H9 (cell line): Measurements from ENCODE around the gene NAA10. TPM values are rescaled to one million over a fixed set of nuclear protein-coding genes. Genes with fewer than 3 reads are reported as not detected.

Experiments used
- DNase-seq: peaks from one replicate; pipeline ENCODE4 v3.0.0-alpha.2; 2017
- H2AFZ ChIP-seq: one replicate; pipeline ENCODE4 v1.6.1; 2013; ENCODE audit warnings: mild to moderate bottlenecking, low read length, control low read depth, moderate library complexity
- H2AK5ac ChIP-seq: 2 replicates; pipeline ENCODE4 v1.6.1; 2013; ENCODE audit warnings: low read length, control low read depth, mixed read lengths; ENCODE audit not compliant: insufficient read length
- H2BK120ac ChIP-seq: one replicate; pipeline ENCODE4 v1.6.1; 2013; ENCODE audit warnings: low read depth, mild to moderate bottlenecking, low read length, control low read depth, inconsistent platforms; ENCODE audit not compliant: poor library complexity, severe bottlenecking
- H2BK12ac ChIP-seq: 2 replicates; pipeline ENCODE4 v1.6.1; 2013; ENCODE audit warnings: low read length, control low read depth, mixed read lengths, low read depth; ENCODE audit not compliant: insufficient read length
- H2BK15ac ChIP-seq: 2 replicates; pipeline ENCODE4 v1.6.1; 2013; ENCODE audit warnings: low read depth, low read length, control low read depth
- H2BK20ac ChIP-seq: one replicate; pipeline ENCODE4 v1.6.1; 2013; ENCODE audit warnings: low read depth, mild to moderate bottlenecking, low read length, control low read depth, inconsistent platforms; ENCODE audit not compliant: poor library complexity, severe bottlenecking
- H2BK5ac ChIP-seq: 2 replicates; pipeline ENCODE4 v1.6.1; 2013; ENCODE audit warnings: low read length, control low read depth, mixed read lengths; ENCODE audit not compliant: insufficient read length
- H3K14ac ChIP-seq: 2 replicates; pipeline ENCODE4 v1.6.1; 2013; ENCODE audit warnings: low read length, control low read depth; ENCODE audit not compliant: insufficient read depth
- H3K18ac ChIP-seq: 2 replicates; pipeline ENCODE4 v1.6.1; 2013; ENCODE audit warnings: low read depth, mild to moderate bottlenecking, mixed read lengths, low read length, control low read depth; ENCODE audit not compliant: insufficient read length
- H3K23ac ChIP-seq: 2 replicates; pipeline ENCODE4 v1.6.1; 2013; ENCODE audit warnings: low read length, control low read depth, mixed read lengths, low read depth; ENCODE audit not compliant: insufficient read length
- H3K23me2 ChIP-seq: 2 replicates; pipeline ENCODE4 v1.6.1; 2013; ENCODE audit warnings: low read depth, mild to moderate bottlenecking, mixed read lengths, low read length, control low read depth; ENCODE audit not compliant: insufficient read length, poor library complexity, severe bottlenecking
- H3K27ac ChIP-seq: 2 replicates; pipeline ENCODE4 v1.5.1; 2013; ENCODE audit warnings: low read length, control low read depth, mixed read lengths, low read depth; ENCODE audit not compliant: insufficient read length
- H3K27me3 ChIP-seq: 2 replicates; pipeline ENCODE4 v1.6.1; 2013; ENCODE audit warnings: low read length, control low read depth, inconsistent platforms; ENCODE audit not compliant: insufficient read depth
- H3K4ac ChIP-seq: 2 replicates; pipeline ENCODE4 v1.6.1; 2013; ENCODE audit warnings: low read depth, mild to moderate bottlenecking, control low read depth, inconsistent platforms, low read length, moderate library complexity
- H3K4me1 ChIP-seq: 2 replicates; pipeline ENCODE4 v1.6.1; 2013; ENCODE audit warnings: low read length, control low read depth, inconsistent platforms; ENCODE audit not compliant: insufficient read depth
- H3K4me2 ChIP-seq: 2 replicates; pipeline ENCODE4 v1.6.1; 2013; ENCODE audit warnings: low read length, control low read depth, mixed read lengths; ENCODE audit not compliant: insufficient read length, insufficient read depth
- H3K56ac ChIP-seq: 2 replicates; pipeline ENCODE4 v1.6.1; 2013; ENCODE audit warnings: low read depth, mild to moderate bottlenecking, mixed read lengths, low read length, control low read depth; ENCODE audit not compliant: insufficient read length
- H3K79me1 ChIP-seq: 2 replicates; pipeline ENCODE4 v1.6.1; 2013; ENCODE audit warnings: low read depth, mild to moderate bottlenecking, moderate library complexity, low read length, control low read depth, inconsistent platforms; ENCODE audit not compliant: insufficient read depth, poor library complexity, severe bottlenecking
- H3K79me2 ChIP-seq: 2 replicates; pipeline ENCODE4 v1.6.1; 2013; ENCODE audit warnings: low read length, control low read depth, inconsistent platforms; ENCODE audit not compliant: insufficient read depth
- H3K9ac ChIP-seq: 2 replicates; pipeline ENCODE4 v1.6.1; 2013; ENCODE audit warnings: low read length, control low read depth, mixed read lengths; ENCODE audit not compliant: insufficient read length; ENCODE audit errors: extremely low read depth
- H3K9me3 ChIP-seq: one replicate; pipeline ENCODE4 v1.6.1; 2013; ENCODE audit warnings: low read depth, low read length, inconsistent platforms; ENCODE audit not compliant: control insufficient read depth
- H3T11ph ChIP-seq: one replicate; pipeline ENCODE4 v1.6.1; 2013; ENCODE audit warnings: mild to moderate bottlenecking, low read length, control low read depth, inconsistent platforms
- H4K20me1 ChIP-seq: one replicate; pipeline ENCODE4 v1.6.1; 2013; ENCODE audit not compliant: control insufficient read depth, insufficient read length, insufficient read depth
- H4K5ac ChIP-seq: 2 replicates; pipeline ENCODE4 v1.6.1; 2013; ENCODE audit warnings: low read depth, mild to moderate bottlenecking, mixed read lengths, low read length, control low read depth; ENCODE audit not compliant: insufficient read length
- H4K8ac ChIP-seq: replicated peaks from 2 replicates; pipeline ENCODE4 v1.6.1; 2013; ENCODE audit warnings: low read length, control low read depth, mixed read lengths, low read depth; ENCODE audit not compliant: insufficient read length
- H4K91ac ChIP-seq: 2 replicates; pipeline ENCODE4 v1.6.1; 2013; ENCODE audit warnings: low read depth, mild to moderate bottlenecking, moderate library complexity, mixed read lengths, low read length, control low read depth; ENCODE audit not compliant: insufficient read length
- H3K27ac Mint-ChIP-seq, 3 experiments: 2 replicates in 2 of 3; 3 replicates in 1 of 3; pipeline ENCODE4 v1.8.0; 2020 to 2021; ENCODE audit warnings: mixed read lengths in 3 of 3, mild to moderate bottlenecking in 1 of 3, moderate library complexity in 1 of 3
- H3K27me3 Mint-ChIP-seq: 2 replicates; pipeline ENCODE4 v1.8.0; 2021; ENCODE audit warnings: low read depth, mild to moderate bottlenecking, moderate library complexity, mixed read lengths
- H3K36me3 Mint-ChIP-seq, 3 experiments: 2 replicates in 2 of 3; 3 replicates in 1 of 3; pipeline ENCODE4 v1.8.0; 2020 to 2021; ENCODE audit warnings: low read depth in 3 of 3, mixed read lengths in 3 of 3; ENCODE audit not compliant: insufficient read depth in 1 of 3
- H3K4me1 Mint-ChIP-seq, 2 experiments: 2 replicates each; pipeline ENCODE4 v1.8.0; 2020; ENCODE audit warnings: mixed read lengths in 2 of 2
- H3K4me3 Mint-ChIP-seq, 2 experiments: 2 replicates in 1 of 2; 3 replicates in 1 of 2; pipeline ENCODE4 v1.8.0; 2020 to 2021; ENCODE audit warnings: mild to moderate bottlenecking in 2 of 2, mixed read lengths in 2 of 2, moderate library complexity in 1 of 2
- H3K9me3 Mint-ChIP-seq, 2 experiments: 2 replicates in 1 of 2; 3 replicates in 1 of 2; pipeline ENCODE4 v1.8.0; 2020; ENCODE audit warnings: mild to moderate bottlenecking in 2 of 2, mixed read lengths in 2 of 2, moderate library complexity in 1 of 2
- WGBS: extraction: QIAGEN DNeasy Blood & Tissue Kit; methylation state at CpG from one replicate; pipeline ENCODE4 v1.1.7; 2013; ENCODE audit warnings: missing lambda C conversion rate, low lambda C conversion rate, mixed read lengths; ENCODE audit not compliant: insufficient read length; ENCODE audit errors: extremely low coverage; 5-methylcytosine and 5-hydroxymethylcytosine counted together
- total RNA-seq: library from RNA; stranded (reverse); gene quantifications from 2 replicates; pipeline ENCODE4 v1.2.1, GENCODE V29; 2021
- TF ChIP-seq, protein P1 (sequence below): fragments of 200-600 bp; sonication (generic); conservative IDR thresholded peaks from 3 replicates; pipeline ENCODE4 v1.8.0; 2021; ENCODE audit warnings: antibody characterized with exemption, mild to moderate bottlenecking

NAA10 gene
- total RNA-seq, 1 experiment from 2014 or later: 101 TPM

DNA sequence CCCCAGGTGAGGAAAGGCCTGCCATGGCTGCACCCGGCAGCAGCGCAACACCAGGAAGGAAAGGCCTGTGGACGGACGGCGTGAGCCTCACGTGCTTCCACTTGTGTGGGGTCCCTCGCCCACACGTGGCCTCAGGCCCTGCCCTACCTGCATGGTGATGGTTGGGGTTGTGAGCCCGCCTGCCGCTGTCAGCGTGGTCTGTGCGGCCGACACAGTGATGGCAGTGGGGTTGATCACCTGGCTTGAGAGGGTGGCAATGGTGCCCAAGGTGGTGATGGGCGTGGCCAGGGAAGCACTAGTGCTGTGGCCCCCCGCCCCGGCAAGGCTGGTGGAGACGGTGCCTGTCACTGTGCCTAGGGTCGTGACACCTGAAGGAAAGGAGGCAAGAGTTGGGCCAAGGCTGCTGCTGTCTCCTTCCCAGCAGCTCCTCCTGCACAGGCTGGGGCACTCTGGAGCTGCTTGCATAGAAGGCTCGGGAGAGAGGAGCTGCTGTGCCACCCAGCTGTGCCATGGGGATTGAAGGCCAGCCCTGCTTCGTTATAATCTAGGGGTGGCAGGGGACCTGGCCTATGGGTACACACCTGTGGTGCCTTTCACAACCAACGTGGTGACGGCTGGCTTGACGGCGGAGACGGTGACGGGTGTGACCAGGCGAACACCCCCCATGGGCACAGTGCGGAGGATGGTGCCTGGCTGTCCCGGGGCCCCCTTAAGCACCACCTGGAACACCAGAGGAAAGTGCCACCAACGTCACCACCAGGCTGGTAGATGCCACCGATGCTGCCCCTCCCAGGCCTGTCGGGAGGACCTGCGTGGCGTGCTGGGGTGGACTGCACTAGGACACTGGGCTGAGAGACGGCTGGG is 21.4 kb upstream of the NAA10 start:
- no peak overlapping the region for H3K4me2 ChIP-seq
- no peak overlapping the region for H2AFZ ChIP-seq
- no peak overlapping the region for H3K27ac ChIP-seq
- no peak overlapping the region for H3K56ac ChIP-seq
- H2BK20ac ChIP-seq: no peak overlapping the region
- H3K79me2 ChIP-seq: no peaks in the 10 kb centered on the region
- no peak overlapping the region for H3K9ac ChIP-seq
- peaks cover 76 to 96% (median 90%) of the 10 kb centered on the region in 3 experiments for H3K36me3 Mint-ChIP-seq
- TF ChIP-seq, protein P1, sequence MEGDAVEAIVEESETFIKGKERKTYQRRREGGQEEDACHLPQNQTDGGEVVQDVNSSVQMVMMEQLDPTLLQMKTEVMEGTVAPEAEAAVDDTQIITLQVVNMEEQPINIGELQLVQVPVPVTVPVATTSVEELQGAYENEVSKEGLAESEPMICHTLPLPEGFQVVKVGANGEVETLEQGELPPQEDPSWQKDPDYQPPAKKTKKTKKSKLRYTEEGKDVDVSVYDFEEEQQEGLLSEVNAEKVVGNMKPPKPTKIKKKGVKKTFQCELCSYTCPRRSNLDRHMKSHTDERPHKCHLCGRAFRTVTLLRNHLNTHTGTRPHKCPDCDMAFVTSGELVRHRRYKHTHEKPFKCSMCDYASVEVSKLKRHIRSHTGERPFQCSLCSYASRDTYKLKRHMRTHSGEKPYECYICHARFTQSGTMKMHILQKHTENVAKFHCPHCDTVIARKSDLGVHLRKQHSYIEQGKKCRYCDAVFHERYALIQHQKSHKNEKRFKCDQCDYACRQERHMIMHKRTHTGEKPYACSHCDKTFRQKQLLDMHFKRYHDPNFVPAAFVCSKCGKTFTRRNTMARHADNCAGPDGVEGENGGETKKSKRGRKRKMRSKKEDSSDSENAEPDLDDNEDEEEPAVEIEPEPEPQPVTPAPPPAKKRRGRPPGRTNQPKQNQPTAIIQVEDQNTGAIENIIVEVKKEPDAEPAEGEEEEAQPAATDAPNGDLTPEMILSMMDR: no peak
- no peak for DNase-seq
- H3K27me3 ChIP-seq: no peaks in the 10 kb centered on the region
- no peak overlapping the region for H2BK12ac ChIP-seq
- no peak overlapping the region for H3K14ac ChIP-seq
- H2BK5ac ChIP-seq: no peak overlapping the region
- no peak overlapping the region for H3K4ac ChIP-seq
- H3K23me2 ChIP-seq: no peaks in the 10 kb centered on the region
- H3K27me3 Mint-ChIP-seq: no peaks in the 10 kb centered on the region
- peaks cover 5% of the 10 kb centered on the region for H3K9me3 ChIP-seq
- H2BK15ac ChIP-seq: no peak overlapping the region
- H3K9me3 Mint-ChIP-seq: no peaks in the 10 kb centered on the region; a peak in 1 of 5 replicates
- no peaks in the 10 kb centered on the region for H4K20me1 ChIP-seq
- no peak overlapping the region for H2AK5ac ChIP-seq
- no peak overlapping the region for H3K23ac ChIP-seq
- no peak overlapping the region; a peak in 1 of 5 replicates for H3K4me3 Mint-ChIP-seq
- WGBS: no CpG with 5 or more reads among the region's 35 CpGs
- H3K4me1 ChIP-seq: no peaks in the 10 kb centered on the region
- no peaks in the 10 kb centered on the region for H3K79me1 ChIP-seq
- no peak overlapping the region for H4K5ac ChIP-seq
- H3T11ph ChIP-seq: no peak overlapping the region
- H4K91ac ChIP-seq: no peak overlapping the region
- no peak overlapping the region for H3K27ac Mint-ChIP-seq
- H4K8ac ChIP-seq: no peak overlapping the region
- no peak overlapping the region for H3K18ac ChIP-seq
- peaks cover 0 to 6% of the 10 kb centered on the region in 2 experiments; a peak in 1 of 4 replicates for H3K4me1 Mint-ChIP-seq
- H2BK120ac ChIP-seq: no peak overlapping the region
